ENCODE measurements around the gene SFXN5. TPM values are rescaled to one million over a fixed set of nuclear protein-coding genes. Genes with fewer than 3 reads are reported as not detected.

Gene SFXN5
- total and polyA plus RNA-seq, 2 of the 8 experiments (the other 6 are each of a cell fraction or from before 2014, with no cell fraction given), result 29.3 to 33.1 TPM

DNA sequence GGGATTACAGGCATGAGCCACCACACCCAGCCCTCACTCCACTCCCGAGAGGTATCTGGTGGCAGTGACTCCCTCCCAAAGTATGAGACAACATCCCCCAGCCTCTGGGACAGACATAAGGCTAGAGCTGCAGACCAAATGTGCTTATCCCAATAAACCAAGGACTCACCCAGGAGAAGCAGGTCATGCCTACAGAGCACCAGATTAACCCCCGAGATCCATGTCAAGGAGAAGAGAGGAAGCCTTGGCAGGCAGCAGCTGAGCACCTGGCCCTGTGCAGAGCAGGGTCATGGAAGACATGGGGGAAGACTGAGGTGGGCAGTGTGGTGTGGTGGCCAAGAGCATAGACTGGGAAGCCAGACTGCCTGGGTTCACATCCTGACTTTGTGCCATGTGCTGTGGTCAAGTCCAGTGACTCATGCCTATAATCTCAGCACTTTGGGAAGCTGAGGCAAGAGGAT, 34.0 kb upstream of the SFXN5 start:
- no peak overlapping the region for H3K23ac ChIP-seq (ENCODE audit: insufficient read length)
- no peak overlapping the region for H2AFZ ChIP-seq (ENCODE audit: low read length)
- no peak overlapping the region for H3K56ac ChIP-seq (replicated peaks; ENCODE audit: insufficient read length, low read depth, low read length)
- H3K4me2 ChIP-seq (ENCODE audit: insufficient read depth in 1 of 2, low read depth in 2 of 2, low read length in 2 of 2), result no peak overlapping the region
- no peak overlapping the region for H4K8ac ChIP-seq (ENCODE audit: extremely low read depth, insufficient read depth, low read length)
- no peak overlapping the region for H2AK5ac ChIP-seq (ENCODE audit: low read depth, low read length)
- no peaks in the 10 kb centered on the region for H3K36me3 ChIP-seq (ENCODE audit: control insufficient read depth in 2 of 4, insufficient read depth in 4 of 4, low read length in 3 of 4)
- ChIA-PET CTCF (ENCODE audit: partially characterized antibody) (interaction anchor here (0.6 to 7.0 kb wide), 3 partner anchors 18 to 71 kb away, joined by 3 to 53 read pairs (median 5); no protein-coding TSS in a partner anchor), POLR2A (ENCODE audit: partially characterized antibody) (interaction anchor here (0.8 kb wide), 1 partner anchor 9 kb away, joined by 3 read pairs; no protein-coding TSS in a partner anchor)
- H3K18ac ChIP-seq (ENCODE audit: extremely low read depth, low read length), result no peak overlapping the region
- H2BK20ac ChIP-seq (ENCODE audit: low read length), result no peak overlapping the region
- H4K91ac ChIP-seq (replicated peaks; ENCODE audit: insufficient read length, low read length), result no peak overlapping the region
- no peak for DNase-seq (ENCODE audit: low read depth in 1 of 2, low spot score in 2 of 2)
- no peak overlapping the region for H2BK120ac ChIP-seq (replicated peaks; ENCODE audit: low read depth, low read length)
- H3K4ac ChIP-seq (replicated peaks; ENCODE audit: insufficient read length, low read depth, low read length), result no peak overlapping the region
- no peak for FAIRE-seq
- no peaks in the 10 kb centered on the region for H3K23me2 ChIP-seq (ENCODE audit: low read depth, low read length)
- no peaks in the 10 kb centered on the region for H3K27me3 ChIP-seq (replicated peaks in 1 of 4; ENCODE audit: control insufficient read depth in 3 of 4, extremely low read depth in 1 of 4, insufficient read depth in 3 of 4, low read length in 3 of 4)
- H3K9me3 ChIP-seq (ENCODE audit: insufficient read depth in 2 of 2, low read depth in 1 of 2, low read length in 1 of 2), result no peaks in the 10 kb centered on the region
- peaks cover 2 to 15% of the 10 kb centered on the region in 2 experiments for H4K20me1 ChIP-seq (replicated peaks in 1 of 2; ENCODE audit: control insufficient read depth in 1 of 2, insufficient read depth in 2 of 2, low read length in 2 of 2)
- no peak overlapping the region for H3K14ac ChIP-seq (ENCODE audit: insufficient read length)
- H2BK5ac ChIP-seq (ENCODE audit: low read depth, low read length), result no peak overlapping the region
- TF ChIP-seq MAX (IDR thresholded peaks at IDR 0.05), result no peak
- TF ChIP-seq RAD21 (IDR thresholded peaks at IDR 0.05 in 1 of 2, conservative IDR thresholded peaks at IDR 0.05 in 1 of 2; ENCODE audit: low read depth in 2 of 2, low read length in 2 of 2), result no peak
- TF ChIP-seq SP2 (IDR thresholded peaks at IDR 0.05; ENCODE audit: low read length), result no peak
- TF ChIP-seq JUND (IDR thresholded peaks at IDR 0.05; ENCODE audit: low read length), result no peak
- no peak for TF ChIP-seq SUZ12 (IDR thresholded peaks at IDR 0.05; ENCODE audit: low read length)
- H2BK12ac ChIP-seq (ENCODE audit: low read depth, low read length), result no peak overlapping the region
- no peak overlapping the region for H3K9ac ChIP-seq (replicated peaks in 1 of 4; ENCODE audit: extremely low read depth in 1 of 4, low read depth in 3 of 4, low read length in 3 of 4)
- no peak overlapping the region for H3K27ac ChIP-seq (ENCODE audit: low read depth, low read length)
- peaks cover 16% of the 10 kb centered on the region for H3K79me1 ChIP-seq (ENCODE audit: low read depth, low read length)
- H3K4me1 ChIP-seq (replicated peaks in 1 of 4; ENCODE audit: control insufficient read depth in 3 of 4, insufficient read depth in 4 of 4, low read length in 3 of 4), result peaks cover 7 to 18% (median 13%) of the 10 kb centered on the region in 4 experiments
- H3K79me2 ChIP-seq (ENCODE audit: control insufficient read depth in 1 of 2, insufficient read depth in 2 of 2, low read length in 2 of 2), result peaks cover 0 to 13% of the 10 kb centered on the region in 2 experiments; a peak in 2 of 4 replicates
- no peak overlapping the region for H2BK15ac ChIP-seq (ENCODE audit: low read length)
- no peak overlapping the region for H3K4me3 ChIP-seq (ENCODE audit: extremely low read depth in 1 of 4, insufficient read depth in 2 of 4, low read depth in 3 of 4, low read length in 4 of 4)
- no peak overlapping the region for H4K5ac ChIP-seq (ENCODE audit: insufficient read length, low read depth, low read length)
- WGBS, 2 experiments (ENCODE audit: extremely low coverage in 1 of 2, insufficient coverage in 1 of 2, insufficient read length in 1 of 2, insufficient replicate concordance in 2 of 2, low coverage in 1 of 2, low lambda C conversion rate in 2 of 2, missing lambda C conversion rate in 1 of 2), result 87% methylated on average over 2 of the region's 2 CpGs; no CpG with 5 or more reads in 1 of the 2 experiments
